ENCODE measurements around the gene HRCT1.

HRCT1 gene

DNA sequence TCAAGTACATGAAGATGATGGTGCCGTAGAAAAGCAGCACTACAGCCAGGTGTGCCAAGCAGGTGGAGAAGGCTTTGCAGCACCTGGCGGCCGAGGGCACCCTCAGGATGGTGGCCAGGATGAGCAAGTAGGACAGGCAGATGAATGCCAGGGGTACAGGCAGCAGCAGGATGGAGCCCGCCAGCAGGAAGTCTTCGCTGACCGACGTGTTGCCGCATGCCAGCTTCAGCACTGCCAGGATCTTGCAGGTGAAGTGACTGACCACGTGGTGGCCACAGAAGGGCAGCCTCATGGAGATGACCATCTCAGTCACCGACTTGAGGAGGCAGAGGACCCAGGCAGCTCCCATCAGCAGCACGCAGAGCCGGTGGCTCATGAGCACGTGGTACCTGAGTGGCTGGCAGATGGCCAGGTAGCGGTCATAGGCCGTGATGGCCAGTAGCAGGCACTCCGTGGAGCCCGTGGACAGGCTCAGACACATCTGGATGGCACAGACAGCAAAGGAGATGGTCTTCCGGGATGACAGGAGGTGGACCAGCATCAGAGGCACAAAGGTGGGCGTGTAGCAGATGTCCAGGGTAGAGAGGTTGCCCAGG is 36.3 kb upstream of the HRCT1 start:
- Histone ChIP-seq H3K79me1 (replicated peaks; ENCODE audit: low read length, poor library complexity, severe bottlenecking) (no peaks in the 10 kb centered on the region), H3K27ac (ENCODE audit: low read length, poor library complexity, severe bottlenecking) (no peak overlapping the region), H2BK120ac (ENCODE audit: low read depth, low read length) (no peak overlapping the region), H2AFZ (ENCODE audit: low read depth, low read length) (no peak overlapping the region), H3K18ac (ENCODE audit: low read depth in 1 of 2, low read length in 2 of 2) (no peak overlapping the region), H3K36me3 (ENCODE audit: control insufficient read depth in 1 of 2, insufficient read depth in 2 of 2, low read depth in 1 of 2, low read length in 2 of 2) (no peaks in the 10 kb centered on the region), H3K23ac (ENCODE audit: low read length in 2 of 2) (no peak overlapping the region), H3K9ac (ENCODE audit: low read length) (no peak overlapping the region), H3K4me2 (ENCODE audit: low read length, poor library complexity, severe bottlenecking) (no peak overlapping the region), H3K4ac (ENCODE audit: low read depth in 1 of 2, low read length in 2 of 2) (no peak overlapping the region), H4K91ac (ENCODE audit: low read length) (no peak overlapping the region), H3K9me3 (ENCODE audit: control insufficient read depth, low read length) (no peaks in the 10 kb centered on the region), H3K14ac (ENCODE audit: low read length in 2 of 2) (no peak overlapping the region), H2AK5ac (ENCODE audit: low read length, severe bottlenecking) (no peak overlapping the region), H3K27me3 (ENCODE audit: control insufficient read depth in 1 of 2, insufficient read depth in 1 of 2, low read length in 2 of 2) (peaks cover 3% of the 10 kb centered on the region in 2 experiments), H4K8ac (ENCODE audit: low read length) (no peak overlapping the region), H2BK12ac (ENCODE audit: low read length in 2 of 2) (no peak overlapping the region), H2BK5ac (ENCODE audit: low read depth, low read length, poor library complexity, severe bottlenecking) (no peak overlapping the region), H3K4me1 (ENCODE audit: control insufficient read depth, insufficient read depth, low read depth, low read length) (peaks cover 2% of the 10 kb centered on the region), H2BK15ac (ENCODE audit: low read depth, poor library complexity, severe bottlenecking) (no peak overlapping the region), H3K4me3 (ENCODE audit: insufficient read depth in 1 of 2, low read depth in 1 of 2, low read length in 2 of 2) (no peak overlapping the region)
- WGBS, result 91% methylated on average over 19 of the region's 19 CpGs
- no peak for DNase-seq

DNA sequence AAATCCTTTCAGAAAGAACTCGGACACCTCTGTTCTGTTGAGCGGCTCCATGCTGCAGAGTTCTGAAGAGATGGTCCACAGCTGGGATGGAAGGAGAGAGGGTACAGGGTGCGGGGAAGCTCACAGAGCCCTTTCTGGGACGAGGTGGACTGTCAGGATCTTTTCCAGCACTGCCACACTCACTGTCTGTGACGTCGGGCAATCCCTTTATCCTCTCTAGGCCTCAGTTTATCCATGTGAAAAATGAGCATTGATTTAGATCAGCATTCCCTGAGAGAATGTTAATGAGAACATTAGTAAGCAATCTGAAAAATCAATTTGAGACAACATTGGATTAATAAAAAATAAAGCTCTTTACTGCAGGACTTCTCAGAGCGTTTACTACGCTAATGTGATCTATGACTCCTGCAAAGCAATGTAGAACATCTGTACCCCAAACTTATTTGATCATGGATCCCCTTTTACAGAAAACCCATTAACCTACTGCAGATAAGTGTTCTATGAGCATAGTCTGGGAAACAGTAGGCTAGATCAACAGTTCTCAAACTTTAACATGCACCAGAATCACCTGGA is 35.6 kb upstream of the HRCT1 start, which contains the start of gene OR13J1:
TSS of gene OR13J1 (minus strand) at position 51 of the 573 bp plus-strand sequence. CDS start at position 51, 0 bp downstream.
- 87% methylated on average over 6 of the region's 8 CpGs for WGBS
- H2BK15ac ChIP-seq (ENCODE audit: low read depth, poor library complexity, severe bottlenecking), result no peak within 1 kb of the TSS
- H3K4me1 ChIP-seq (ENCODE audit: control insufficient read depth, insufficient read depth, low read depth, low read length), result peaks cover 2% of the 10 kb centered on the region

DNA sequence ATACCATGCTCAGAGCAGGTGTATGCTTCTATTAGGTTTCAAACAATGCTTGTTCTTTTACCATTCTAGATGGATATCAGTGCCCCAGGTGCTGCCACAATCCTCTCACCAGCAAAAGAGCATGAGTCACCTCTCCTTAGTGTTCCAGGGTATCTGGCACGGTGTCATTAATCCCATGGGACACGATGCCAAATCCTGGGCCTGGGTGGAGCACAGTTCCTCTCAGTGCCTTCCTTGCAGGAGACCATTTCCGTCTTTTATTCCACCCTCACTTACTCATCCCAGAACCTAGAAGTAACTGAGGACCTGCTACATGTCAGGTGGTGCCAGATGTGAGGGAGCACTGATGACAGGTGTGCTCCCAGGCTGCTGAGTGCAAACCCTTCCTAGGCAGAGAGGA is 34.5 kb upstream of the HRCT1 start:
- no peak overlapping the region for H3K9ac ChIP-seq (ENCODE audit: low read length)
- no peak overlapping the region for H3K4ac ChIP-seq (ENCODE audit: low read depth in 1 of 2, low read length in 2 of 2)
- H2BK12ac ChIP-seq (ENCODE audit: low read length in 2 of 2), result no peak overlapping the region
- peaks cover 2% of the 10 kb centered on the region for H3K4me1 ChIP-seq (ENCODE audit: control insufficient read depth, insufficient read depth, low read depth, low read length)
- H3K23ac ChIP-seq (ENCODE audit: low read length in 2 of 2), result no peak overlapping the region
- H2BK15ac ChIP-seq (ENCODE audit: low read depth, poor library complexity, severe bottlenecking), result no peak overlapping the region
- H2AFZ ChIP-seq (ENCODE audit: low read depth, low read length), result no peak overlapping the region
- WGBS, result 82% methylated on average over 2 of the region's 3 CpGs
- H2BK120ac ChIP-seq (ENCODE audit: low read depth, low read length), result no peak overlapping the region
- no peaks in the 10 kb centered on the region for H3K36me3 ChIP-seq (ENCODE audit: control insufficient read depth in 1 of 2, insufficient read depth in 2 of 2, low read depth in 1 of 2, low read length in 2 of 2)
- H4K8ac ChIP-seq (ENCODE audit: low read length), result no peak overlapping the region
- H2BK5ac ChIP-seq (ENCODE audit: low read depth, low read length, poor library complexity, severe bottlenecking), result no peak overlapping the region
- no peak overlapping the region for H4K91ac ChIP-seq (ENCODE audit: low read length)
- no peak overlapping the region for H3K27ac ChIP-seq (ENCODE audit: low read length, poor library complexity, severe bottlenecking)
- peaks cover 9% of the 10 kb centered on the region for H3K9me3 ChIP-seq (ENCODE audit: control insufficient read depth, low read length)
- DNase-seq, result no peak
- no peak overlapping the region for H2AK5ac ChIP-seq (ENCODE audit: low read length, severe bottlenecking)
- no peaks in the 10 kb centered on the region for H3K27me3 ChIP-seq (ENCODE audit: control insufficient read depth in 1 of 2, insufficient read depth in 1 of 2, low read length in 2 of 2)
- no peak overlapping the region for H3K14ac ChIP-seq (ENCODE audit: low read length in 2 of 2)
- no peaks in the 10 kb centered on the region for H3K79me1 ChIP-seq (replicated peaks; ENCODE audit: low read length, poor library complexity, severe bottlenecking)
- no peak overlapping the region for H3K4me3 ChIP-seq (ENCODE audit: insufficient read depth in 1 of 2, low read depth in 1 of 2, low read length in 2 of 2)
- H3K18ac ChIP-seq (ENCODE audit: low read depth in 1 of 2, low read length in 2 of 2), result no peak overlapping the region
- H3K4me2 ChIP-seq (ENCODE audit: low read length, poor library complexity, severe bottlenecking), result no peak overlapping the region

More for the DNA sequence above, 35.6 kb upstream of the HRCT1 start, which contains the start of gene OR13J1:
- Histone ChIP-seq H2BK120ac (ENCODE audit: low read depth, low read length) (no peak within 1 kb of the TSS), H3K18ac (ENCODE audit: low read depth in 1 of 2, low read length in 2 of 2) (no peak within 1 kb of the TSS), H3K79me1 (replicated peaks; ENCODE audit: low read length, poor library complexity, severe bottlenecking) (no peaks in the 10 kb centered on the region), H3K9me3 (ENCODE audit: control insufficient read depth, low read length) (peaks cover under 1% of the 10 kb centered on the region), H3K23ac (ENCODE audit: low read length in 2 of 2) (no peak within 1 kb of the TSS), H2AK5ac (ENCODE audit: low read length, severe bottlenecking) (no peak within 1 kb of the TSS), H3K4me3 (ENCODE audit: insufficient read depth in 1 of 2, low read depth in 1 of 2, low read length in 2 of 2) (no peak within 1 kb of the TSS), H3K14ac (ENCODE audit: low read length in 2 of 2) (no peak within 1 kb of the TSS), H2AFZ (ENCODE audit: low read depth, low read length) (no peak within 1 kb of the TSS), H3K4ac (ENCODE audit: low read depth in 1 of 2, low read length in 2 of 2) (no peak within 1 kb of the TSS), H3K27ac (ENCODE audit: low read length, poor library complexity, severe bottlenecking) (no peak within 1 kb of the TSS), H3K36me3 (ENCODE audit: control insufficient read depth in 1 of 2, insufficient read depth in 2 of 2, low read depth in 1 of 2, low read length in 2 of 2) (no peaks in the 10 kb centered on the region), H2BK5ac (ENCODE audit: low read depth, low read length, poor library complexity, severe bottlenecking) (no peak within 1 kb of the TSS), H2BK12ac (ENCODE audit: low read length in 2 of 2) (no peak within 1 kb of the TSS), H3K4me2 (ENCODE audit: low read length, poor library complexity, severe bottlenecking) (no peak within 1 kb of the TSS), H4K8ac (ENCODE audit: low read length) (no peak within 1 kb of the TSS), H4K91ac (ENCODE audit: low read length) (no peak within 1 kb of the TSS), H3K9ac (ENCODE audit: low read length) (no peak within 1 kb of the TSS), H3K27me3 (ENCODE audit: control insufficient read depth in 1 of 2, insufficient read depth in 1 of 2, low read length in 2 of 2) (no peaks in the 10 kb centered on the region)
- DNase-seq, result no peak

DNA sequence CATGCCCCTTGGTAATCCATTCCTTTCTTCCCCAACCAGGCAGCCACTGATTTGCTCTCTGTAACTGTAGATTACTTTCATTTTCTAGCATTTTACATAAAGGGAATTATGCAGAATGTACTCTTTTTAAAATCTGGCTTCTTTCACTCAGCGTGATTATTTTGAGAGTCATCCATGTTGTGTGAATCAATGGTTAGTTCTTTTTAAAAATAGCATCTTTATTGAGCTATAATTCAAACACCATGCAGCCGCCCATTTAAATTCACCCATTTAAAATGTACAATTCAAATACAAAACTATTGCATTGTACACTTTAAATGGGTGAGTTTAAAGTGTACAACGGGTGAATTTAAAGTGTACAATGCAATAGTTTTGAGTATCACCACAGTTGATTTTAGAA is 33.5 kb upstream of the HRCT1 start:
- H3K27me3 ChIP-seq (ENCODE audit: control insufficient read depth in 1 of 2, insufficient read depth in 1 of 2, low read length in 2 of 2), result no peaks in the 10 kb centered on the region
- H3K4ac ChIP-seq (ENCODE audit: low read depth in 1 of 2, low read length in 2 of 2), result no peak overlapping the region
- H3K18ac ChIP-seq (ENCODE audit: low read depth in 1 of 2, low read length in 2 of 2), result no peak overlapping the region
- H2AK5ac ChIP-seq (ENCODE audit: low read length, severe bottlenecking), result no peak overlapping the region
- no peaks in the 10 kb centered on the region for H3K79me1 ChIP-seq (replicated peaks; ENCODE audit: low read length, poor library complexity, severe bottlenecking)
- no peak overlapping the region for H2BK15ac ChIP-seq (ENCODE audit: low read depth, poor library complexity, severe bottlenecking)
- 60% methylated on average over 2 of the region's 3 CpGs for WGBS
- H3K9me3 ChIP-seq (ENCODE audit: control insufficient read depth, low read length), result peaks cover 18% of the 10 kb centered on the region
- H2BK120ac ChIP-seq (ENCODE audit: low read depth, low read length), result no peak overlapping the region
- H3K9ac ChIP-seq (ENCODE audit: low read length), result no peak overlapping the region
- H3K4me2 ChIP-seq (ENCODE audit: low read length, poor library complexity, severe bottlenecking), result no peak overlapping the region
- no peak overlapping the region for H2BK12ac ChIP-seq (ENCODE audit: low read length in 2 of 2)
- H2BK5ac ChIP-seq (ENCODE audit: low read depth, low read length, poor library complexity, severe bottlenecking), result no peak overlapping the region
- no peak overlapping the region for H3K27ac ChIP-seq (ENCODE audit: low read length, poor library complexity, severe bottlenecking)
- no peak overlapping the region for H3K23ac ChIP-seq (ENCODE audit: low read length in 2 of 2)
- H4K8ac ChIP-seq (ENCODE audit: low read length), result no peak overlapping the region
- H2AFZ ChIP-seq (ENCODE audit: low read depth, low read length), result no peak overlapping the region
- no peaks in the 10 kb centered on the region for H3K36me3 ChIP-seq (ENCODE audit: control insufficient read depth in 1 of 2, insufficient read depth in 2 of 2, low read depth in 1 of 2, low read length in 2 of 2)
- H4K91ac ChIP-seq (ENCODE audit: low read length), result no peak overlapping the region
- H3K4me1 ChIP-seq (ENCODE audit: control insufficient read depth, insufficient read depth, low read depth, low read length), result peaks cover 2% of the 10 kb centered on the region
- DNase-seq, result no peak
- no peak overlapping the region for H3K14ac ChIP-seq (ENCODE audit: low read length in 2 of 2)
- no peak overlapping the region for H3K4me3 ChIP-seq (ENCODE audit: insufficient read depth in 1 of 2, low read depth in 1 of 2, low read length in 2 of 2)
